OCI-LY7 (cell line): Measurements from ENCODE around the gene MSRB2. TPM values are rescaled to one million over a fixed set of nuclear protein-coding genes. Genes with fewer than 3 reads are reported as not detected.

ENCODE experiments used
- BruUV-seq: library from RNA; stranded (reverse); fragments of 400-500 nt; replicated peaks from 2 replicates; lab custom pipeline; 2021; lab: Mats Ljungman, UMichigan
- CTCF ChIA-PET: fragments of 300-600 bp; sonication (Branson Sonifier 250); formaldehyde crosslinking; loops from one replicate; lab custom pipeline; 2022; ENCODE audit warnings: antibody characterized with exemption; ENCODE audit not compliant: unreplicated experiment; lab: Charles Lee
- POLR2A ChIA-PET: fragments of 300-600 bp; sonication (Branson Sonifier 250); formaldehyde crosslinking; loops from one replicate; lab custom pipeline; 2022; ENCODE audit warnings: antibody characterized with exemption; lab: Charles Lee
- DNase-seq: peaks from one replicate; pipeline ENCODE4 v3.0.0-alpha.2; 2015; ENCODE audit warnings: low spot score
- H2AFZ ChIP-seq: fragments of 200-600 bp; sonication (generic), shearing (Covaris generic); 2 replicates; pipeline ENCODE4 v1.6.1; 2014; ENCODE audit warnings: mild to moderate bottlenecking, antibody characterized with exemption, low read length, moderate library complexity
- H3K27ac ChIP-seq: fragments of 200-600 bp; sonication (generic); 2 replicates; pipeline ENCODE4 v1.5.1; 2014; ENCODE audit warnings: mixed run types, low read depth, mild to moderate bottlenecking, moderate library complexity, low read length, inconsistent platforms; ENCODE audit not compliant: poor library complexity, severe bottlenecking
- H3K36me3 ChIP-seq: fragments of 200-600 bp; sonication (generic); 2 replicates; pipeline ENCODE4 v1.6.1; 2014; ENCODE audit warnings: mild to moderate bottlenecking, antibody characterized with exemption, low read length, moderate library complexity, mixed read lengths; ENCODE audit not compliant: insufficient read depth
- H3K4me1 ChIP-seq: fragments of 200-600 bp; sonication (generic); 2 replicates; pipeline ENCODE4 v1.5.1; 2014; ENCODE audit warnings: mild to moderate bottlenecking, low read length; ENCODE audit not compliant: insufficient read depth, poor library complexity, severe bottlenecking
- H3K4me2 ChIP-seq: fragments of 200-600 bp; sonication (generic); 2 replicates; pipeline ENCODE4 v1.6.1; 2014; ENCODE audit warnings: mild to moderate bottlenecking, low read length
- H3K4me3 ChIP-seq: fragments of 200-600 bp; sonication (generic); 2 replicates; pipeline ENCODE4 v1.5.1; 2014; ENCODE audit warnings: mild to moderate bottlenecking, low read depth, low read length; ENCODE audit not compliant: poor library complexity, severe bottlenecking
- H3K79me2 ChIP-seq: fragments of 200-600 bp; sonication (generic); 2 replicates; pipeline ENCODE4 v1.6.1; 2016; ENCODE audit warnings: low read depth, mild to moderate bottlenecking, low read length, moderate library complexity, mixed read lengths; ENCODE audit not compliant: insufficient read depth
- H3K9me2 ChIP-seq: fragments of 200-600 bp; sonication (generic); 2 replicates; pipeline ENCODE4 v1.6.1; 2016; ENCODE audit warnings: mild to moderate bottlenecking, low read length, mixed read lengths; ENCODE audit not compliant: insufficient read depth
- H3K9me3 ChIP-seq: fragments of 200-600 bp; sonication (generic); 2 replicates; pipeline ENCODE4 v1.6.1; 2014; ENCODE audit warnings: mild to moderate bottlenecking, mixed run types, low read length, mixed read lengths
- H4K20me1 ChIP-seq: fragments of 200-600 bp; sonication (generic); 2 replicates; pipeline ENCODE4 v1.6.1; 2014; ENCODE audit warnings: mild to moderate bottlenecking, antibody characterized with exemption, low read length, moderate library complexity, mixed read lengths; ENCODE audit not compliant: insufficient read depth
- EZH2phosphoT487 ChIP-seq: fragments of 200-600 bp; sonication (generic); IDR thresholded peaks from 2 replicates; pipeline ENCODE4 v1.6.1; 2018; ENCODE audit warnings: low read depth, borderline replicate concordance, mild to moderate bottlenecking, mixed run types, antibody characterized with exemption, low read length, moderate library complexity, mixed read lengths
- intact Hi-C: fragments of 100-400 bp; cut with micrococcal nuclease; formaldehyde crosslinking; loops from one replicate; pipeline ENCODE4 v1.10.0; 2022; ENCODE audit not compliant: unreplicated experiment
- total RNA-seq, 2 experiments: library from RNA; depleted of rRNA in 1 of 2; stranded (reverse); fragments of >200 nt in 1 of 2; shearing (Covaris generic) in 1 of 2; gene quantifications; 2 replicates each; pipeline ENCODE4 v1.2.3, GENCODE V29; 2014 to 2022
- TF ChIP-seq, protein P1 (sequence below): fragments of 200-600 bp; sonication (generic); conservative IDR thresholded peaks from 2 replicates; pipeline ENCODE4 v1.5.1; 2014; ENCODE audit warnings: mild to moderate bottlenecking, antibody characterized with exemption, low read length, moderate library complexity, mixed read lengths

The MSRB2 gene
- total RNA-seq, 2 experiments from 2014 or later: 8.1 to 17.6 TPM

DNA sequence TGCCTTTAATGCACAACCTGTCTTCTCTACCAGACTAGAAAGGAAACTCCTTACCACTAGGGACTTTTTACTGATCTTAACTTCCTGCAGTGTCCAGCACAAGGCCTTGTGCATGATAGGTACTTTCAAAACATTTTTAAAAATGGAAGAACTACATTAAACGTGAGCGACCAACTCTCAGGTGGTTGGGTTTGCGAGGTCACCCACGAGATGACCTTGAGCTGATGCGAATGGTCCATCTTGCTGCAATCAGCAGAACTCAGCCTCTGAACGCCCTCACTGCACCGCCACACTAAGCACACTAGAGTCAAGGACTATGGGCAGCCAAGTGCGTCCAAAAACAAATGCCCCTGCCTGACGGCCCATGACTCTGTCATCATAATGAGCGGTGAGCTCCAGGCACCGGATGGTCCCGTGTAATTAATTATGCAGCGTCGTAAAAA is 61.9 kb downstream of the MSRB2 start:
- no peak overlapping the region for H2AFZ ChIP-seq
- TF ChIP-seq, protein P1, sequence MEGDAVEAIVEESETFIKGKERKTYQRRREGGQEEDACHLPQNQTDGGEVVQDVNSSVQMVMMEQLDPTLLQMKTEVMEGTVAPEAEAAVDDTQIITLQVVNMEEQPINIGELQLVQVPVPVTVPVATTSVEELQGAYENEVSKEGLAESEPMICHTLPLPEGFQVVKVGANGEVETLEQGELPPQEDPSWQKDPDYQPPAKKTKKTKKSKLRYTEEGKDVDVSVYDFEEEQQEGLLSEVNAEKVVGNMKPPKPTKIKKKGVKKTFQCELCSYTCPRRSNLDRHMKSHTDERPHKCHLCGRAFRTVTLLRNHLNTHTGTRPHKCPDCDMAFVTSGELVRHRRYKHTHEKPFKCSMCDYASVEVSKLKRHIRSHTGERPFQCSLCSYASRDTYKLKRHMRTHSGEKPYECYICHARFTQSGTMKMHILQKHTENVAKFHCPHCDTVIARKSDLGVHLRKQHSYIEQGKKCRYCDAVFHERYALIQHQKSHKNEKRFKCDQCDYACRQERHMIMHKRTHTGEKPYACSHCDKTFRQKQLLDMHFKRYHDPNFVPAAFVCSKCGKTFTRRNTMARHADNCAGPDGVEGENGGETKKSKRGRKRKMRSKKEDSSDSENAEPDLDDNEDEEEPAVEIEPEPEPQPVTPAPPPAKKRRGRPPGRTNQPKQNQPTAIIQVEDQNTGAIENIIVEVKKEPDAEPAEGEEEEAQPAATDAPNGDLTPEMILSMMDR: no peak
- no peak for TF ChIP-seq EZH2phosphoT487
- no peak overlapping the region for H3K27ac ChIP-seq
- ChIA-PET POLR2A (no interaction called here), CTCF (no interaction called here)
- no TSS peak for BruUV-seq
- H3K9me2 ChIP-seq: no peaks in the 10 kb centered on the region
- no peaks in the 10 kb centered on the region for H4K20me1 ChIP-seq
- intact Hi-C loops: loop anchor here (5.0 kb wide), 1 partner anchor 370 kb away; no protein-coding TSS in a partner anchor
- no peaks in the 10 kb centered on the region for H3K36me3 ChIP-seq
- no peaks in the 10 kb centered on the region for H3K9me3 ChIP-seq
- no peaks in the 10 kb centered on the region for H3K79me2 ChIP-seq
- DNase-seq: no peak
- no peak overlapping the region for H3K4me3 ChIP-seq
- H3K4me2 ChIP-seq: no peak overlapping the region
- H3K4me1 ChIP-seq: no peaks in the 10 kb centered on the region

DNA sequence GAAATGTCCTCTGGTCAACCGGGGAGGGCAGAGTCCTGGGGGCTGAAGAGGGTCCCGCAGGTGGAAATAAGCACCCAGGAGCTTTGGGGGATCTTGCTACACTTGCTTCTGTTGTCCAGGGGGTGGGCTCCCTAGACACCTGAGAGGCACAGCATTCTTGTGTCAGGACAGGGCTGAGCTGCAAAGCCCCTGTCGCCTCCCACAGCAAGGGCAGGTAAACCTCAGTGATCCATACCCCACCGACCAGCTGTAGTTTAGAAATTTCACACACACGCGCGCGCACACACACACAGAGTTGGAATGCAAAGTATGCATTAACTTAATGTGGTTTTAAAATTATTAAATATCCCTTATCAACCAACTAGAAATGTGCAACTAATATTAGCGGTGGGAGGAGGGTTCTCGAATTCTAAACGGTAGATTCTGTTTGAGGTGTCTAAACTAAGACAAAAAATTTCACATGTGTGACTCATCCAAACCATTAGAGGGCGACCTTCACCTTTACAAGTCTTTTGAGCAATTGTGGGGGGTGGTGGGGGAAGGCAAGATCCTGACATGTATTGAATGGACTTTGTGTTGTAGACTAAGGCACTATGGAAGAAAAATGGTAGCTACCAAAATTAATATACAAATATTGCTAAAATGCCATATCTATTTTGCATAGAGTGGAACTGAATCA is 62.5 kb downstream of the MSRB2 start:
- Histone ChIP-seq H3K36me3 (no peaks in the 10 kb centered on the region), H3K79me2 (no peaks in the 10 kb centered on the region), H4K20me1 (no peaks in the 10 kb centered on the region), H3K4me1 (no peaks in the 10 kb centered on the region), H3K4me2 (peak overlapping the region; percentile 60), H3K27ac (no peak overlapping the region), H3K9me3 (no peaks in the 10 kb centered on the region), H3K4me3 (no peak overlapping the region), H2AFZ (peak overlapping the region; percentile 50; the same call in 1 of the 2 replicates), H3K9me2 (no peaks in the 10 kb centered on the region)
- POLR2A ChIA-PET: no interaction called here
- no peak for TF ChIP-seq EZH2phosphoT487
- TF ChIP-seq, protein P1: no peak
- CTCF ChIA-PET: no interaction called here
- BruUV-seq: no TSS peak
- intact Hi-C loops: loop anchor here (1.0 to 5.0 kb wide), 4 partner anchors 135 to 1039 kb away; no protein-coding TSS in a partner anchor
- DNase-seq: peak; percentile 64

DNA sequence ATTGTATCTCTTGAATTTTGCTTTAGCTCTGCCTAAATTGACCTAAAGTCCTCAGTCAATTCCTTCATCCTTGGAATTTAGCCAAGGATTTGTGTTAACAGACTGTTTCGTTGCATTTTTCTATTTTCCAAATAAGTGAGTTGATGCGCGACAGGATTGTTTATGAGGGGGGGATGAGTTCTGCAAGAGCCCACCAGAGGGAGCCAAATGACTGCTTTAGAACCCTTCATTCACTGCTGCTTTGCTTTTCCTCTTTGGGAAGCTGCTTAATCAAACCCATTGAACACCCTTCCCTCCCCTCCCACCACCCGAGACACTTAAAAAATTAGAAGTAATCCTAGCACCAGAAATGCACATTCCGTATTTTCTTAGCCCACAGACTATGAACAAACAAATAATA is 63.0 kb downstream of the MSRB2 start:
- CTCF ChIA-PET: no interaction called here
- no peak for TF ChIP-seq EZH2phosphoT487
- TF ChIP-seq, protein P1: peak; percentile 97
- Histone ChIP-seq H3K4me2 (peak overlapping the region; percentile 60), H2AFZ (peak overlapping the region; percentile 50; the same call in 1 of the 2 replicates), H3K9me3 (no peaks in the 10 kb centered on the region), H3K27ac (no peak overlapping the region), H3K4me3 (no peak overlapping the region), H3K4me1 (no peaks in the 10 kb centered on the region), H3K36me3 (no peaks in the 10 kb centered on the region), H4K20me1 (no peaks in the 10 kb centered on the region), H3K9me2 (no peaks in the 10 kb centered on the region), H3K79me2 (no peaks in the 10 kb centered on the region)
- POLR2A ChIA-PET: no interaction called here
- intact Hi-C loops: loop anchor here (1.0 to 5.0 kb wide), 4 partner anchors 135 to 1038 kb away; no protein-coding TSS in a partner anchor
- BruUV-seq: no TSS peak
- peak; percentile 62 for DNase-seq
